Fibroblast of lung (primary cell): ENCODE measurements around the gene TOPORS. TPM values are rescaled to one million over a fixed set of nuclear protein-coding genes. Genes with fewer than 3 reads are reported as not detected.

ENCODE experiments used
- DNase-seq, 2 donors: peaks; one replicate each; pipeline versions ENCODE4 v3.0.0 to v3.0.0-alpha.2; 2010; ENCODE audit warnings: low read depth in 2 of 2
- H2AFZ ChIP-seq: 2 replicates; pipeline ENCODE4 v1.5.1; 2012; ENCODE audit warnings: low read length, control low read depth, inconsistent platforms
- H3K27ac ChIP-seq: 2 replicates; pipeline ENCODE4 v1.5.1; 2011; ENCODE audit warnings: low read length, control low read depth; ENCODE audit not compliant: insufficient read depth
- H3K27me3 ChIP-seq: 2 replicates; pipeline ENCODE4 v1.5.1; 2011; ENCODE audit warnings: mild to moderate bottlenecking, low read length; ENCODE audit not compliant: control insufficient read depth, insufficient read depth
- H3K36me3 ChIP-seq: 2 replicates; pipeline ENCODE4 v1.5.1; 2011; ENCODE audit warnings: low read length; ENCODE audit not compliant: control insufficient read depth, insufficient read depth
- H3K4me1 ChIP-seq: 2 replicates; pipeline ENCODE4 v1.5.1; 2011; ENCODE audit warnings: low read length; ENCODE audit not compliant: control insufficient read depth, insufficient read depth; ENCODE audit errors: extremely low read depth
- H3K4me2 ChIP-seq: 2 replicates; pipeline ENCODE4 v1.5.1; 2011; ENCODE audit warnings: low read length, control low read depth; ENCODE audit not compliant: insufficient read depth; ENCODE audit errors: extremely low read depth
- H3K4me3 ChIP-seq, 4 experiments: fragments of 200-600 bp in 1 of 4; sonication (generic) in 1 of 4; replicated peaks in 1 of 4; 2 replicates each; pipeline ENCODE4 v1.5.1; 2011 to 2016; ENCODE audit warnings: low read length in 4 of 4, low read depth in 3 of 4, mild to moderate bottlenecking in 3 of 4, control low read depth in 2 of 4, inconsistent platforms in 1 of 4, mixed read lengths in 1 of 4; ENCODE audit not compliant: insufficient read depth in 1 of 4; ENCODE audit errors: control extremely low read depth in 1 of 4
- H3K79me2 ChIP-seq: 2 replicates; pipeline ENCODE4 v1.5.1; 2012; ENCODE audit warnings: mild to moderate bottlenecking, low read length, inconsistent platforms; ENCODE audit not compliant: control insufficient read depth, insufficient read depth
- H3K9ac ChIP-seq: 2 replicates; pipeline ENCODE4 v1.5.1; 2011; ENCODE audit warnings: mild to moderate bottlenecking, low read length, control low read depth; ENCODE audit not compliant: insufficient read depth
- H3K9me3 ChIP-seq: 2 replicates; pipeline ENCODE4 v1.5.1; 2012; ENCODE audit warnings: low read depth, low read length; ENCODE audit not compliant: control insufficient read depth, insufficient read depth
- H4K20me1 ChIP-seq: 2 replicates; pipeline ENCODE4 v1.5.1; 2011; ENCODE audit warnings: low read length; ENCODE audit not compliant: control insufficient read depth, insufficient read depth; ENCODE audit errors: extremely low read depth
- EZH2 ChIP-seq: IDR thresholded peaks from 2 replicates; pipeline ENCODE4 v1.5.1; 2012; ENCODE audit warnings: low read length, control low read depth, mild to moderate bottlenecking; ENCODE audit errors: missing control alignments
- polyA plus RNA-seq, 2 donors: library from polyadenylated mRNA; depleted of rRNA in 1 of 2; stranded (reverse) in 1 of 2; unstranded in 1 of 2; fragments of >200 nt; gene quantifications; 2 replicates each; pipeline ENCODE4 v1.2.1, GENCODE V29; 2011 to 2012; ENCODE audit warnings: missing spikeins in 1 of 2
- total RNA-seq: library from RNA; depleted of rRNA; stranded (reverse); fragments of >200 nt; gene quantifications from 2 replicates; pipeline ENCODE4 v1.2.1, GENCODE V29; 2014
- TF ChIP-seq, protein P1 (sequence below), 2 donors: IDR thresholded peaks in 1 of 2; conservative IDR thresholded peaks in 1 of 2; 1 replicate in 1 of 2; 2 replicates in 1 of 2; pipeline ENCODE4 v1.5.1; 2011 to 2012; ENCODE audit warnings: low read length in 2 of 2, control low read depth in 1 of 2, inconsistent platforms in 1 of 2, low read depth in 1 of 2, mild to moderate bottlenecking in 1 of 2

TOPORS gene
- total and polyA plus RNA-seq, 2 donors (not counting 1 experiment from before 2014, with no cell fraction given), result 20.2 to 32.0 TPM

DNA sequence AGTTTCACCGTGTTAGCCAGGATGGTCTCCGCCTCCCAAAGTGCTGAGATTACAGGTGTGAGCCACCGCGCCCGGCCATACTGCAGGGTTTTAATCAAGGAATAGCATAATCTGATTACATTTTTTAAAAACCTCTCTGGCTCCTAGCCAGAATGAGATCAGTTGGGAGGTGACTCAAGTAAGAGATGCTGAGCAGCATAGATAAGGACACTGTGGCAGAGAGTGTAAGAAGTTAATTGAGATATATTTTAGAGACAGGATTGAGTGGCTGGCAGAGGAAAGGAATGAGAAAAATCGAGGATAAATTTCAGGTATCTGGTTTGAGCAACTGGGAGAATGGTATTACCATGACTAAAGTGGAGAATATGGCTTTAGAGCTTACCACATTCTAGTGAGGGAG is 19.1 kb downstream of the TOPORS start:
- Histone ChIP-seq H3K36me3 (no peaks in the 10 kb centered on the region), H3K4me3 (no peak overlapping the region), H3K4me2 (no peak overlapping the region), H2AFZ (no peak overlapping the region), H3K27me3 (no peaks in the 10 kb centered on the region), H3K4me1 (no peaks in the 10 kb centered on the region), H3K79me2 (no peaks in the 10 kb centered on the region), H4K20me1 (no peaks in the 10 kb centered on the region), H3K9ac (no peak overlapping the region), H3K27ac (no peak overlapping the region), H3K9me3 (no peaks in the 10 kb centered on the region)
- no peak for TF ChIP-seq EZH2
- TF ChIP-seq, protein P1, sequence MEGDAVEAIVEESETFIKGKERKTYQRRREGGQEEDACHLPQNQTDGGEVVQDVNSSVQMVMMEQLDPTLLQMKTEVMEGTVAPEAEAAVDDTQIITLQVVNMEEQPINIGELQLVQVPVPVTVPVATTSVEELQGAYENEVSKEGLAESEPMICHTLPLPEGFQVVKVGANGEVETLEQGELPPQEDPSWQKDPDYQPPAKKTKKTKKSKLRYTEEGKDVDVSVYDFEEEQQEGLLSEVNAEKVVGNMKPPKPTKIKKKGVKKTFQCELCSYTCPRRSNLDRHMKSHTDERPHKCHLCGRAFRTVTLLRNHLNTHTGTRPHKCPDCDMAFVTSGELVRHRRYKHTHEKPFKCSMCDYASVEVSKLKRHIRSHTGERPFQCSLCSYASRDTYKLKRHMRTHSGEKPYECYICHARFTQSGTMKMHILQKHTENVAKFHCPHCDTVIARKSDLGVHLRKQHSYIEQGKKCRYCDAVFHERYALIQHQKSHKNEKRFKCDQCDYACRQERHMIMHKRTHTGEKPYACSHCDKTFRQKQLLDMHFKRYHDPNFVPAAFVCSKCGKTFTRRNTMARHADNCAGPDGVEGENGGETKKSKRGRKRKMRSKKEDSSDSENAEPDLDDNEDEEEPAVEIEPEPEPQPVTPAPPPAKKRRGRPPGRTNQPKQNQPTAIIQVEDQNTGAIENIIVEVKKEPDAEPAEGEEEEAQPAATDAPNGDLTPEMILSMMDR (conservative IDR thresholded peaks at IDR 0.05 in 1 of 2, IDR thresholded peaks at IDR 0.05 in 1 of 2; ENCODE audit: low read depth in 1 of 2, low read length in 2 of 2), result no peak
- peak in 1 of 2 donors; percentile 6 for DNase-seq

DNA sequence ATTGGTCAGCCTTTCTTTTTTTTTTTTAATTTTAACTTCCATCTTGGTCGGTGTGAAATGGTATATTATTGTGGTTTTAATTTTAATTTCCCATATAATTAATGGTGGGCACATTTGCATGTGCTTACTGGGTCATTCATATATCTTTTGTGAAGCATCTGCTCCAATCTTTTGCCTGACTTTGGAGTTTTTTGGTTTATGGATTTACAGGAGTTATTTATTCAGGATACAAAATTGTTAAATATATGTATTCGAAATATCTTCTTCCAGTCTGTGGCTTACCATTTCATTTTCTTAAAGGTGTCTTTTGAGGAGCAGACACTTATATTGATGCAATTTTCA is 25.7 kb downstream of the TOPORS start:
- DNase-seq, result no peak
- TF ChIP-seq EZH2, result no peak
- TF ChIP-seq, protein P1 (conservative IDR thresholded peaks at IDR 0.05 in 1 of 2, IDR thresholded peaks at IDR 0.05 in 1 of 2; ENCODE audit: low read depth in 1 of 2, low read length in 2 of 2), result no peak
- Histone ChIP-seq H3K36me3 (no peaks in the 10 kb centered on the region), H3K4me1 (no peaks in the 10 kb centered on the region), H3K27me3 (no peaks in the 10 kb centered on the region), H3K4me3 (peak overlapping the region; percentile 57 to 93 (median 87)), H3K9ac (no peak overlapping the region), H2AFZ (peak overlapping the region; percentile 15), H3K27ac (peak overlapping the region; percentile 55), H3K9me3 (no peaks in the 10 kb centered on the region), H3K4me2 (peak overlapping the region; percentile 79), H3K79me2 (peaks cover 14% of the 10 kb centered on the region), H4K20me1 (no peaks in the 10 kb centered on the region)

DNA sequence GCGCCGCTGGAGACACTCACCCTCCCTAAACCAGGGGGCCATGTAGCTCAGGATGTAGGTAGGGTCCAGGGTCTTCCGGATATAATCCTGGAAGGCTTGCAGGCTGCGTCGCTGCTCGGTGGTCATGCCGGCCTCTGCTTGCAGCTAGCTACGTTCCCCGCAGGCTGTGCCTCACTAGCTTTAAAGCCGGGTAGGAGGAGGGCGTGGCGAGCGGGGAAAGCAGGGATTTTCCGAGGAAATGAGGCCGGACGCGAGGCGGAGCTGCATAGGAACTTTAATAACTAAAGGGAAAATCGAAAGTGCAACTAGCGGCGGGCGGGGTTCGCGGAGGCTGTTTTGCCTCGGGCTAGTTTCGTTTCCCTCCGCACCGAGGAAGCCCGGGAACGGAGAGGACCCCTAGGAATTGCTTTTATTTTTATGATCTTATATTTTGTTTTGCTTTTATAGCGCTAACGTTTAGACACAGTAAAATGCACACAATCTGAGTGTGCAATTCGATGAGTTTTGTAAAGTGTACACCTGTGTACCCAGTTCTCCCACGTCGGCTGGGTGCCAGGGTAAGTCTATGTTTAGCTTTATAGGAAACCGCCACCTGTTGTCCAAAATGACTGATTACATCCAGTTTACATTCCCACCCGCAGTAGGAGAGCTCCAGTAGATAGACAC is 26.2 kb downstream of the TOPORS start, which contains the start of gene RIGI:
RIGI (minus strand) TSS at position 156 of the 666 bp plus-strand sequence; CDS start at position 126, 30 bp downstream.
- H3K4me3 ChIP-seq, result peak within 1 kb of the TSS; percentile 57 to 93 (median 87)
- H3K9me3 ChIP-seq, result no peaks in the 10 kb centered on the region
- peak within 1 kb of the TSS; percentile 79 for H3K4me2 ChIP-seq
- no peaks in the 10 kb centered on the region for H3K36me3 ChIP-seq
- peak within 1 kb of the TSS; percentile 44 for H3K9ac ChIP-seq
- H2AFZ ChIP-seq, result peak within 1 kb of the TSS; percentile 82
- H3K4me1 ChIP-seq, result no peaks in the 10 kb centered on the region
- no peaks in the 10 kb centered on the region for H3K27me3 ChIP-seq
- H3K27ac ChIP-seq, result peak within 1 kb of the TSS; percentile 55
- H3K79me2 ChIP-seq, result peaks cover 14% of the 10 kb centered on the region
- DNase-seq, result peak; percentile 93
- no peaks in the 10 kb centered on the region for H4K20me1 ChIP-seq
- no peak for TF ChIP-seq EZH2
- TF ChIP-seq, protein P1 (conservative IDR thresholded peaks at IDR 0.05 in 1 of 2, IDR thresholded peaks at IDR 0.05 in 1 of 2; ENCODE audit: low read depth in 1 of 2, low read length in 2 of 2), result peak; percentile 16 to 19
